NCI-H82 treated with DMSO at 0.1 percent for 48 hours (cell line): ENCODE measurements around the gene LRRC27.

Source experiments
- DNase-seq: peaks from one replicate; lab custom pipeline; 2025; ENCODE audit not compliant: unreplicated experiment; lab: John Stamatoyannopoulos, UW

The LRRC27 gene

GRCh38 chr10:132387764-132388210, 55.8 kb downstream of the LRRC27 start:
- DNase-seq, result no peak

GRCh38 chr10:132388891-132389432, 57.0 kb downstream of the LRRC27 start:
- no peak for DNase-seq

- DNase-seq, result no peak
Observed at GRCh38 chr10:132389433-132390169, 57.6 kb downstream of the LRRC27 start.

GRCh38 chr10:132390170-132390920, 58.4 kb downstream of the LRRC27 start:
- DNase-seq, result no peak

GRCh38 chr10:132390921-132391675, 59.1 kb downstream of the LRRC27 start:
- no peak for DNase-seq

GRCh38 chr10:132391676-132392020, 59.7 kb downstream of the LRRC27 start:
- DNase-seq, result no peak

GRCh38 chr10:132392184-132392800, 60.3 kb downstream of the LRRC27 start:
- DNase-seq, result no peak

GRCh38 chr10:132392811-132393694, 61.1 kb downstream of the LRRC27 start:
- no peak for DNase-seq

- no peak for DNase-seq
Observed at GRCh38 chr10:132393695-132394181, 61.7 kb downstream of the LRRC27 start.

- no peak for DNase-seq
Observed at GRCh38 chr10:132394201-132394811, 62.3 kb downstream of the LRRC27 start.

GRCh38 chr10:132394936-132395703, 63.1 kb downstream of the LRRC27 start:
- DNase-seq, result no peak

- DNase-seq, result no peak
Observed at GRCh38 chr10:132395704-132396493, 63.9 kb downstream of the LRRC27 start.

- peak; percentile 0 for DNase-seq
Observed at GRCh38 chr10:132396494-132397035, 64.6 kb downstream of the LRRC27 start.

GRCh38 chr10:132397036-132397541, 65.1 kb downstream of the LRRC27 start, which contains the start of gene PWWP2B:
PWWP2B (plus strand) TSS chr10:132397200; CDS start chr10:132397227, 27 bp downstream.
- no peak for DNase-seq

GRCh38 chr10:132397671-132398565, 65.9 kb downstream of the LRRC27 start:
- DNase-seq, result peak; percentile 3

GRCh38 chr10:132398566-132398991, 66.6 kb downstream of the LRRC27 start:
- DNase-seq, result no peak
